ENCODE measurements around the gene BTBD9. TPM values are rescaled to one million over a fixed set of nuclear protein-coding genes. Genes with fewer than 3 reads are reported as not detected.
"Not testable (repeated sequence)": the region's sequence is repeated elsewhere in the genome, so short reads cannot be mapped to it uniquely, and the experiment has no call there.

The BTBD9 gene
- total and polyA plus RNA-seq, 2 of the 13 experiments (the other 11 are each of a cell fraction or from before 2014, with no cell fraction given): 1.2 to 3.0 TPM

GRCh38 chr6:38427492-38428210 lies 212.1 kb downstream of the BTBD9 start (continued):
- TF ChIP-seq CTCF (CRISPR knock-in tag; IDR thresholded peaks at IDR 0.05): no peak
- no peak for TF ChIP-seq ZBTB37 (CRISPR knock-in tag; IDR thresholded peaks at IDR 0.05)
- TF ChIP-seq ZNF703 (CRISPR knock-in tag; IDR thresholded peaks at IDR 0.05; ENCODE audit: borderline replicate concordance): no peak

GRCh38 chr6:38425788-38426488 lies 213.8 kb downstream of the BTBD9 start:
- H3K9me3 ChIP-seq (ENCODE audit: low read length); in situ Hi-C loops (cut with HindIII; ENCODE audit: extremely low pct_ligation_motif_present, low pct_unique_long_range_greater_than_20kb); H3K79me2 ChIP-seq (ENCODE audit: insufficient read depth, low read length); POLR2A ChIA-PET; BruUV-seq (replicated peaks); H3K27me3 ChIP-seq (ENCODE audit: control insufficient read depth in 1 of 2, insufficient read depth in 2 of 2, low read length in 2 of 2); H3K36me3 ChIP-seq (replicated peaks in 1 of 2; ENCODE audit: control insufficient read depth in 1 of 2, insufficient read depth in 2 of 2, low read length in 2 of 2); H3K4me3 ChIP-seq (replicated peaks in 1 of 3; ENCODE audit: insufficient read depth in 1 of 3, low read depth in 2 of 3, low read length in 3 of 3); intact Hi-C loops (cut with micrococcal nuclease; ENCODE audit: unreplicated experiment); ATAC-seq; H2AFZ ChIP-seq (ENCODE audit: low read length); H3K4me1 ChIP-seq (ENCODE audit: insufficient read depth, low read length); FAIRE-seq; H3K4me2 ChIP-seq (ENCODE audit: low read depth, low read length); H3K27ac ChIP-seq (ENCODE audit: extremely low read length, insufficient read depth, low read length); DNase-seq (ENCODE audit: low spot score); CTCF ChIA-PET (ENCODE audit: low intra/inter-chr PET ratio, low total read pairs); H4K20me1 ChIP-seq (ENCODE audit: insufficient read depth, low read length); H3K9ac ChIP-seq (ENCODE audit: insufficient read depth, low read depth, low read length): not testable (repeated sequence)
- WGBS (ENCODE audit: low lambda C conversion rate): 70% methylated on average over 11 of the region's 11 CpGs
- peak in 1 of 2 experiments; percentile 8; a peak in 1 of 4 replicates for TF ChIP-seq MAFK (conservative IDR thresholded peaks at IDR 0.05 in 1 of 2, IDR thresholded peaks at IDR 0.05 in 1 of 2; ENCODE audit: low read length in 2 of 2)
